NCI-H187 (cell line): ENCODE data around the gene DBH.
"Not testable (repeated sequence)": the region's sequence is repeated elsewhere in the genome, so short reads cannot be mapped to it uniquely, and the experiment has no call there.

Experiments used
- DNase-seq, 2 experiments: peaks; one replicate each; lab custom pipeline; 2025; lab: John Stamatoyannopoulos, UW

The DBH gene

GRCh38 chr9:133622555-133622954 is 13.6 kb upstream of the DBH start:
- DNase-seq: no peak

- DNase-seq: not testable (repeated sequence)
Observed at GRCh38 chr9:133626008-133626407, 10.2 kb upstream of the DBH start.

- DNase-seq: no peak
Observed at GRCh38 chr9:133627341-133627740, 8.8 kb upstream of the DBH start.

GRCh38 chr9:133628766-133629165 is 7.4 kb upstream of the DBH start:
- no peak for DNase-seq

GRCh38 chr9:133629221-133630110 is 6.7 kb upstream of the DBH start:
- no peak for DNase-seq

- DNase-seq: no peak
Observed at GRCh38 chr9:133631111-133631510, 5.1 kb upstream of the DBH start.

- no peak for DNase-seq
Observed at GRCh38 chr9:133632806-133633680, 3.1 kb upstream of the DBH start.

- no peak for DNase-seq
Observed at GRCh38 chr9:133633681-133634080, 2.5 kb upstream of the DBH start.

- peak; percentile 11 to 39 for DNase-seq
Observed at GRCh38 chr9:133634081-133634691, 2.0 kb upstream of the DBH start.

GRCh38 chr9:133635098-133635497 is 1.1 kb upstream of the DBH start:
- no peak for DNase-seq

- no peak for DNase-seq
Observed at GRCh38 chr9:133636902-133637301, 739 bp downstream of the DBH start.

- DNase-seq: no peak
Observed at GRCh38 chr9:133637451-133638055, 1.4 kb downstream of the DBH start.

- DNase-seq: no peak
Observed at GRCh38 chr9:133638076-133638475, 1.9 kb downstream of the DBH start.

GRCh38 chr9:133638711-133639110 is 2.5 kb downstream of the DBH start:
- no peak for DNase-seq

GRCh38 chr9:133639613-133640012 is 3.5 kb downstream of the DBH start:
- DNase-seq: no peak

- no peak for DNase-seq
Observed at GRCh38 chr9:133640160-133640559, 4.0 kb downstream of the DBH start.

GRCh38 chr9:133640580-133641395 is 4.6 kb downstream of the DBH start:
- DNase-seq: no peak

GRCh38 chr9:133641396-133641655 is 5.2 kb downstream of the DBH start:
- DNase-seq: no peak

GRCh38 chr9:133641861-133642595 is 5.9 kb downstream of the DBH start:
- no peak for DNase-seq

GRCh38 chr9:133642708-133643361 is 6.7 kb downstream of the DBH start:
- DNase-seq: no peak
